NT2/D1 (cell line): ENCODE measurements around the gene MGAT4C.

Experiments used
- DNase-seq: peaks from one replicate; pipeline ENCODE4 v3.0.0-alpha.2; 2011; ENCODE audit warnings: low read depth, low spot score
- H3K27me3 ChIP-seq: 2 replicates; pipeline ENCODE4 v1.6.0; 2011; ENCODE audit warnings: mild to moderate bottlenecking; ENCODE audit not compliant: insufficient read length, insufficient read depth
- H3K36me3 ChIP-seq: 2 replicates; pipeline ENCODE4 v1.6.1; 2011; ENCODE audit warnings: mild to moderate bottlenecking, low read length, mixed read lengths; ENCODE audit not compliant: insufficient read depth, insufficient read length
- H3K4me1 ChIP-seq: 2 replicates; pipeline ENCODE4 v1.5.1; 2011; ENCODE audit not compliant: insufficient read depth, insufficient read length
- H3K4me3 ChIP-seq: 2 replicates; pipeline ENCODE4 v1.5.1; 2011; ENCODE audit warnings: low read depth; ENCODE audit not compliant: insufficient read length
- H3K9ac ChIP-seq: 2 replicates; pipeline ENCODE4 v1.6.0; 2011; ENCODE audit warnings: low read depth; ENCODE audit not compliant: insufficient read length
- H3K9me3 ChIP-seq: 2 replicates; pipeline ENCODE4 v1.5.1; 2011; ENCODE audit warnings: mild to moderate bottlenecking, low read length; ENCODE audit not compliant: insufficient read depth
- SUZ12 ChIP-seq: IDR thresholded peaks from 2 replicates; pipeline ENCODE4 v1.6.1; 2011; ENCODE audit not compliant: insufficient read length, insufficient read depth; ENCODE audit errors: extremely low read depth
- YY1 ChIP-seq: IDR thresholded peaks from 2 replicates; pipeline ENCODE4 v1.6.1; 2011; ENCODE audit not compliant: insufficient read length, insufficient read depth
- ZNF274 ChIP-seq: IDR thresholded peaks from 2 replicates; pipeline ENCODE4 v1.6.1; 2011; ENCODE audit warnings: mild to moderate bottlenecking, low read depth, low read length

MGAT4C gene

GRCh38 chr12:86265329-86265695 lies 9.1 kb upstream of the MGAT4C start:
- H3K27me3 ChIP-seq, result no peaks in the 10 kb centered on the region
- no peaks in the 10 kb centered on the region for H3K9me3 ChIP-seq
- no peak for DNase-seq
- no peak overlapping the region for H3K4me3 ChIP-seq
- no peaks in the 10 kb centered on the region for H3K36me3 ChIP-seq
- TF ChIP-seq ZNF274 (no peak), YY1 (no peak), SUZ12 (no peak)
- no peak overlapping the region for H3K9ac ChIP-seq
- no peaks in the 10 kb centered on the region for H3K4me1 ChIP-seq

DNA sequence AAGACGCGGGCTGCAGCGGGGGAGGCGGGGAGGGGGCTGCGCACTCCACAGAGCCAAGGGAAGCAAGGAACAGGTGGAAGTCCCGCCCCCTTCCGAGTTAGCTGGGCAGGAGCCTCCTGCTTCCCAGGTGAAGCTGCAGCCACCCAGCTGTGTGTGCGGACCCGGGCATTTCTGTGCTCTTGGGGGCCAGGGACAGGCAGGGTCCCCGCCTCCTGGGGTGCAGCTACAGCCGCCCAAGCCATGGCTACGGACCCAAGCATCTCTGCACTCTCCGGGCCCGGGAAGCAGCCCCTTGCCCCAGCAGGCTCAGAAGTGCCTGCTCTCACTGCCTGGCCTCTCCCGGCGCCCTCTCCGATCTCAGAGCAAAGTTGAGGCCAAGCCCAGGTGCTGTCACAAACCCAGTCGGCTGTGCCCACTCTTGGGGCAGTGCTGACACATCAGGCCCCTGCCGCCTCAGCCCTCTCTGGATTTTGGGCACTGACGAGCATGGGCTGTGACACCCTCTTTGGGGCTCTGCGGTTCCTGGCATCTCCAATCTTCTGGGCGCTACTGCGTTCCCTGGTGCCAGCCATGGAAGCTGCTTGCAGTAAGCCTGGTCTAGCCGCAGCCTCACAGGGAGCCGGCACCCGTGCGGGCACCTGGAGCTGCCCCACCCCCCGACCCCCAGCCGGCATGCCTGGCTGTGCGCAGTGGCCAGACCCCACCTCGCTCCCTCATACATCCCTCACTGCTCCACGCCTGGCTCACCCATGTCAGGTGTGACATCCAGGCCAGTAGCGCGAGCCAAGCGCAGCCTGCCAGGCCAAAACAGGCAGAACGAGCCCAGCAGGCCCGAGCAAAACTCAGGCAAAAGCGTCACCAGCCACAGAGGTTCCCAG lies 8.5 kb upstream of the MGAT4C start:
- Histone ChIP-seq H3K27me3 (no peaks in the 10 kb centered on the region), H3K9ac (no peak overlapping the region), H3K4me1 (no peaks in the 10 kb centered on the region), H3K9me3 (no peaks in the 10 kb centered on the region), H3K36me3 (no peaks in the 10 kb centered on the region), H3K4me3 (no peak overlapping the region)
- DNase-seq, result no peak
- no peak for TF ChIP-seq ZNF274
- TF ChIP-seq YY1, result no peak
- TF ChIP-seq SUZ12, result no peak

DNA sequence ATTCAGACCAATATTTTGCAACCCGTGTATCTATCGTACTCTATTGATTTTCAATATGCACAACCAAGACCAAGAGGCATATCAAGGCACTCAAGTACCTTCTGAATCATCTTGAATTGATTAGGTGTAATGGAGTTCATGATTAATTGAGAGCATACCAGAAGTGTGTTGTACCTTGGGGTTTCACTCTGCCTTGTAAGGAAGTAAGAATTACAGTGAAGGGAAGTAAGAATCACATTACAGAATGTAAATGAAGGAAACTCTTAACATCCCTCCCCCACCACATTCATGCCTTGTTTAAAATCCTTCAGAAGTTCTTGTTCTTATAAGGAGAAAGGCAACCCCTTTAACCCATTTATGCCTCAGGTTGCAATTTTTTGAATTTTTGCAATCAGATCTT lies 5.4 kb upstream of the MGAT4C start:
- no peaks in the 10 kb centered on the region for H3K27me3 ChIP-seq
- no peaks in the 10 kb centered on the region for H3K4me1 ChIP-seq
- no peak for DNase-seq
- no peak overlapping the region for H3K9ac ChIP-seq
- H3K36me3 ChIP-seq, result no peaks in the 10 kb centered on the region
- H3K4me3 ChIP-seq, result no peak overlapping the region
- TF ChIP-seq ZNF274 (no peak), YY1 (no peak), SUZ12 (no peak)
- H3K9me3 ChIP-seq, result no peaks in the 10 kb centered on the region

DNA sequence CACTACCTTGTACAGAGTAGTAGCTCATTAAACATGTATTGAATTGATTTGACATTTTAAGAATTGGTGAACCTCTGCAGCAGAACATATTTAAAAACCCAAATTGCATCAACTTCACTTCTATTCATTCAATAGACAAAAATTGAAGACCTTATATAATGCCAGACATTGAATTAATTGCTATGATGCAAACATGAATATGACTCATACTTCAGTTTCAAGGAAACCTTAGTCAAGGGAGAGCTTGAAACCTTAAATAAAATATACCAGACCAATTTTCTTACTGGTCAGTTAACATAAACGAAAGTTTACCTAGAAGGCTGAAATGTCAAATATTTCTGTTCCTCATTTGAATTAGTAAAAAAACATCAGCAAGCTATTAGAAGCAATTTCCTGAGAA lies 5.0 kb upstream of the MGAT4C start:
- no peak for DNase-seq
- H3K9me3 ChIP-seq, result no peaks in the 10 kb centered on the region
- no peaks in the 10 kb centered on the region for H3K4me1 ChIP-seq
- TF ChIP-seq YY1 (no peak), SUZ12 (no peak), ZNF274 (no peak)
- H3K27me3 ChIP-seq, result no peaks in the 10 kb centered on the region
- H3K4me3 ChIP-seq, result no peak overlapping the region
- H3K9ac ChIP-seq, result no peak overlapping the region
- no peaks in the 10 kb centered on the region for H3K36me3 ChIP-seq

GRCh38 chr12:86260183-86260582 lies 4.0 kb upstream of the MGAT4C start:
- DNase-seq, result no peak
- H3K9ac ChIP-seq, result no peak overlapping the region
- no peak overlapping the region for H3K4me3 ChIP-seq
- no peaks in the 10 kb centered on the region for H3K27me3 ChIP-seq
- TF ChIP-seq YY1, result no peak
- no peaks in the 10 kb centered on the region for H3K36me3 ChIP-seq
- no peaks in the 10 kb centered on the region for H3K9me3 ChIP-seq
- no peaks in the 10 kb centered on the region for H3K4me1 ChIP-seq

GRCh38 chr12:86257134-86257533 lies 943 bp upstream of the MGAT4C start:
- Histone ChIP-seq H3K9me3 (no peaks in the 10 kb centered on the region), H3K27me3 (no peaks in the 10 kb centered on the region), H3K4me1 (no peaks in the 10 kb centered on the region), H3K36me3 (no peaks in the 10 kb centered on the region), H3K4me3 (no peak overlapping the region), H3K9ac (no peak overlapping the region)
- TF ChIP-seq SUZ12 (no peak), YY1 (no peak), ZNF274 (no peak)
- DNase-seq, result no peak

DNA sequence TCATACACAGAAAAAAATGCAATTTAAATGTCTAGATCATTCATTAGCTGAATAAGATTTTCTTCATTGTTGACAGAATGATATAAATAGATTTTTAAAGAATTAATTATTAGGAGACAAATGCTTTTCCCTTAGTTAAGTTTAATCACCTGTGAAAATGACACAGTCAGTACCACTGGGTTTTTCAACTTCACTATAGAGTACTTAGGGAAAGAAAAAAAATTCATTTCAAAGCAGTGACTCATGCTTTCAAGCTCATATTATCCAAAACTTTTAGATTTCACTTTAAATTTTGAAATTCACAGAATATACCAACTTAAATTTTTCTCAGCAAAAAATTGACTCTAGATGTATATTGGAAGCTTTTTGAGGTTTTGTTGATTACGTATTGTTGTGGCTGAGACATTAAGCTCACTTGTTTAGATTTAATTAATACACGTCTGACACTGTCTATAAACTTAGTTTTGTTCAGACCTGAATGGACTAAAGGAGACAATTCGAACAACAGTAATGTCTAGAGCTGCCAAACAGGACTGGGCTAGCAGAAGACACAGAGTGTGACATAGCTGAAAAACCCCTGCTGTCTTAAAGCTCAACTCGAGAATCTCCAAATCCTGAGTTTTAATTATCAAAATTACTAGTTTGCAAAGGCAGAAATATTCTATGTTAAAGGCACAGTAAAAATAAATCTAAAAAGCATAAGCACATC lies 1.6 kb downstream of the MGAT4C start:
- no peaks in the 10 kb centered on the region for H3K9me3 ChIP-seq
- TF ChIP-seq ZNF274 (no peak), SUZ12 (no peak), YY1 (no peak)
- H3K36me3 ChIP-seq, result no peaks in the 10 kb centered on the region
- H3K27me3 ChIP-seq, result no peaks in the 10 kb centered on the region
- no peak overlapping the region for H3K9ac ChIP-seq
- no peak for DNase-seq
- H3K4me3 ChIP-seq, result no peak overlapping the region
- H3K4me1 ChIP-seq, result no peaks in the 10 kb centered on the region
